Dendritic cell treated with granulocyte-macrophage colony-stimulating factor and Interleukin-4, amounts not matched to agents 40 ng/mL and 50 ng/mL, for 4 days (primary cell): Measurements from ENCODE around the gene FPR2.
A peak's percentile ranks its signal among the peaks of the same experiment; 100 is the strongest.
"Not testable (repeated sequence)": the region's sequence is repeated elsewhere in the genome, so short reads cannot be mapped to it uniquely, and the experiment has no call there.

Experiments
- H3K27ac Mint-ChIP-seq: one replicate; pipeline ENCODE4 v1.8.0; 2022; ENCODE audit warnings: mild to moderate bottlenecking, mixed read lengths
- H3K27me3 Mint-ChIP-seq: one replicate; pipeline ENCODE4 v1.8.0; 2022; ENCODE audit warnings: mild to moderate bottlenecking, mixed read lengths
- H3K36me3 Mint-ChIP-seq: one replicate; pipeline ENCODE4 v1.8.0; 2022; ENCODE audit warnings: low read depth, mixed read lengths
- H3K4me1 Mint-ChIP-seq: one replicate; pipeline ENCODE4 v1.8.0; 2022; ENCODE audit warnings: low read depth, mixed read lengths
- H3K4me3 Mint-ChIP-seq: one replicate; pipeline ENCODE4 v1.8.0; 2022; ENCODE audit warnings: mild to moderate bottlenecking, moderate library complexity, mixed read lengths
- H3K9me3 Mint-ChIP-seq: one replicate; pipeline ENCODE4 v1.8.0; 2022; ENCODE audit warnings: mixed read lengths
- intact Hi-C: fragments of 100-400 bp; cut with micrococcal nuclease; formaldehyde crosslinking; loops from one replicate; pipeline ENCODE4 v1.15.0; 2022

The FPR2 gene

GRCh38 chr19:51729781-51730180 lies 31.2 kb upstream of the FPR2 start:
- Mint-ChIP-seq H3K9me3 (peaks cover 13% of the 10 kb centered on the region), H3K27ac (no peak overlapping the region), H3K27me3 (peaks cover 79% of the 10 kb centered on the region), H3K36me3 (no peaks in the 10 kb centered on the region), H3K4me3 (no peak overlapping the region), H3K4me1 (peaks cover 15% of the 10 kb centered on the region)
- intact Hi-C loops, result no loop called here

- H3K9me3 Mint-ChIP-seq, result peaks cover 13% of the 10 kb centered on the region
- H3K4me3 Mint-ChIP-seq, result no peak overlapping the region
- H3K4me1 Mint-ChIP-seq, result peaks cover 22% of the 10 kb centered on the region
- H3K36me3 Mint-ChIP-seq, result no peaks in the 10 kb centered on the region
- intact Hi-C loops, result no loop called here
- H3K27ac Mint-ChIP-seq, result no peak overlapping the region
- H3K27me3 Mint-ChIP-seq, result peaks cover 62% of the 10 kb centered on the region
Measured at GRCh38 chr19:51733742-51734522, 27.0 kb upstream of the FPR2 start.

DNA sequence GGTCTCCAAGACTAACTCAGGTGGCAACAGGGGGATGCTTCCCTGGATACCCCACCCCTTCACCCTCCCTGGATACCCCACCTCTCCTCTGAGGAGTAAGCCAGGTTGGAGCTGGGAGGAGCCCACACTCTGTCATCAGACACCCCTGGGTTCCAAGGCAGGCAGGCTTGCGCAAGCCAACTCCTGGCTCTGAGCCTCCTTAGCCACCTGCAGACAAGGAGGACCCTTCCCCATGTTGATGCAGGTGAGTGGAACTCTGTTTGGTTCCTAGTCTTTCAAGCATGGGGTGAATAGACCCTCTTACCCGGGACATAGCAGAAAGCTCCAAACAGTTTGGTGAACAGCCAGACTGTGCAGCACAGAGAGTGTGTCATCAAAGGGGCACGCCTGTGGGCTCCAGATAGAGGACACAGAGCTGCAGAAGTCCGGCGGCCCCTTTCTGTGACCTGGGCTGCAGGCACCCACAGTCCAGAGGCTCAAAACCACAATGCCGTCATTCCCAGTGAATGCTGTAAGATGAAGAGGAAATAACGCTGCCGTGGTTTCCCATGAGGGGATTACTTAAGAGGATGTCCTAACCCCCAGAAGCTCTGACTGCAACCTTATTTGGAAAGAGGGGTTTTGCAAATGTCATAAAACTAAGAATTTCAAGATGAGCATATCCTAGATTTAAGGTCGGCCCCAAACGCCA lies 25.1 kb upstream of the FPR2 start:
- H3K9me3 Mint-ChIP-seq, result peaks cover 5% of the 10 kb centered on the region
- peaks cover 52% of the 10 kb centered on the region for H3K27me3 Mint-ChIP-seq
- H3K4me1 Mint-ChIP-seq, result peaks cover 37% of the 10 kb centered on the region
- H3K36me3 Mint-ChIP-seq, result no peaks in the 10 kb centered on the region
- H3K27ac Mint-ChIP-seq, result no peak overlapping the region
- H3K4me3 Mint-ChIP-seq, result no peak overlapping the region
- intact Hi-C loops, result loop anchor here (5.0 kb wide), 1 partner anchor 36 kb away; no protein-coding TSS in a partner anchor

DNA sequence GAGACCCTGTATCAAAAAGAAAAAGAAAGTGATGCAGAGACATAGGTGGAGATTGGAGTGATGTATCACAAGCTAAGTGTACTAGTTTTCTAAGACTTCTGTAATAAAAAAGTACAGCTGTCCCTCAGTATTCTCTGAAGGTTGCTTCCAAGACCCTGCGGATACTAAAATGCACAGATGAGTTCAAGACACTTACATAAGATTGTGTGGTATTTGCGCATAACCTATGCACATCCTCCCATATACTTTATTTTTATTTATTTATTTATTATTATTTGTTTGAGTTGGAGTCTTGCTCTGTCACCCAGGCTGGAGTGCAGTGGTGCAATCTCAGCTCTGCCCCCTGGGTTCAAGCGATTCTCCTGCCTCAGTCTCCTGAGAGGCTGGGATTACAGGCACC lies 23.6 kb upstream of the FPR2 start:
- Mint-ChIP-seq H3K4me3 (no peak overlapping the region), H3K36me3 (no peaks in the 10 kb centered on the region), H3K9me3 (no peaks in the 10 kb centered on the region), H3K27ac (no peak overlapping the region), H3K27me3 (peaks cover 42% of the 10 kb centered on the region), H3K4me1 (peaks cover 44% of the 10 kb centered on the region)
- intact Hi-C loops, result loop anchor here (5.0 kb wide), 1 partner anchor 35 kb away; no protein-coding TSS in a partner anchor

DNA sequence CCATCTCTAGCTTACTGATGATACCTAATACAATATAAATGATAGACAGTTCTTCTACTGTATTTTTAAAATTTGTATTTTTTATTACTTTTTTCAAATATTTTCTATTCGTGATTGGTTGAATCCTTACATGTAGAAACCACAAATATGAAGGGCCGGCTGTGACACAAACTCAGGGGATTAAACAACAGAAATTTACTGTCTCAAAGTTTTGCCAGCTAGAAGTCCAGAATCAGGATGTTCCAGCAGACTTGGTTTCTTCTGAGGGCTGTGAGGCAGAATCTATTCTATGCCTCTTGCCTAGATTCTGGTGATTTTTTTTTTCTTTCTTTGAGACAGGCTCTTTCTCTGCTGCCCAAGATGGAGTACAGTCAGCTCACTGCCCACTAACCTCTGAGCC lies 23.1 kb upstream of the FPR2 start:
- no peak overlapping the region for H3K4me3 Mint-ChIP-seq
- H3K4me1 Mint-ChIP-seq, result peaks cover 49% of the 10 kb centered on the region
- peaks cover 40% of the 10 kb centered on the region for H3K27me3 Mint-ChIP-seq
- H3K9me3 Mint-ChIP-seq, result no peaks in the 10 kb centered on the region
- intact Hi-C loops, result loop anchor here (5.0 kb wide), 1 partner anchor 34 kb away; no protein-coding TSS in a partner anchor
- H3K36me3 Mint-ChIP-seq, result no peaks in the 10 kb centered on the region
- H3K27ac Mint-ChIP-seq, result no peak overlapping the region

GRCh38 chr19:51738523-51738922 lies 22.5 kb upstream of the FPR2 start:
- intact Hi-C loops, result loop anchor here (5.0 kb wide), 1 partner anchor 34 kb away; no protein-coding TSS in a partner anchor
- H3K9me3 Mint-ChIP-seq, H3K4me3 Mint-ChIP-seq, H3K27ac Mint-ChIP-seq, H3K36me3 Mint-ChIP-seq: not testable (repeated sequence)
- Mint-ChIP-seq H3K27me3 (peaks cover 34% of the 10 kb centered on the region), H3K4me1 (peaks cover 55% of the 10 kb centered on the region)

- Mint-ChIP-seq H3K36me3 (no peaks in the 10 kb centered on the region), H3K27ac (peak overlapping the region; percentile 2), H3K4me3 (no peak overlapping the region), H3K9me3 (no peaks in the 10 kb centered on the region), H3K4me1 (peaks cover 59% of the 10 kb centered on the region), H3K27me3 (peaks cover 31% of the 10 kb centered on the region)
- intact Hi-C loops, result loop anchor here (5.0 kb wide), 1 partner anchor 33 kb away; no protein-coding TSS in a partner anchor
Measured at GRCh38 chr19:51739466-51740213, 21.3 kb upstream of the FPR2 start.

GRCh38 chr19:51740356-51740755 lies 20.6 kb upstream of the FPR2 start:
- intact Hi-C loops, result no loop called here
- Mint-ChIP-seq H3K4me1 (peaks cover 55% of the 10 kb centered on the region), H3K9me3 (no peaks in the 10 kb centered on the region), H3K4me3 (no peak overlapping the region), H3K27me3 (peaks cover 24% of the 10 kb centered on the region), H3K36me3 (peaks cover 2% of the 10 kb centered on the region), H3K27ac (peak overlapping the region; percentile 2)

- intact Hi-C loops, result no loop called here
- H3K9me3 Mint-ChIP-seq, result no peaks in the 10 kb centered on the region
- H3K4me1 Mint-ChIP-seq, result peaks cover 47% of the 10 kb centered on the region
Measured at GRCh38 chr19:51742789-51743188, 18.2 kb upstream of the FPR2 start.

DNA sequence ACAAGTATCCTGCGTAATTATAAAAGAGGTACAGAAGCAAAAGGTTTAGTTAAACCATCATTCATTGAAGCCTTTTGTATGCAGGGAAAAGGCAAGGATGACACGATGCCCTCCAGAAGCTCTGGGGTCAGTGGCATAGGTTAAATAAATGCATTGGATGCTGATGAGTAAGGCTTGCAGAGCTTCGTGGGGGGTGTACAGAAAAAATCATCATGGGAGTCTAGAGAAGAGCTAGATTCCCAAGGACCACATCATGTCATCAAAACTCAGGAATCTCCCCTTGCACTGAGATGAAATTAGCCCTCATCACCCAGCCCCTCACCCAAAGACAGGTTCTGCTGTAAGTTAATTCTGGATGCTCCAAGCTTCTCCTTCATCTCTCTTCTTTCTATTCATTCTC lies 17.6 kb upstream of the FPR2 start:
- Mint-ChIP-seq H3K27ac (no peak overlapping the region), H3K27me3 (peaks cover 12% of the 10 kb centered on the region), H3K4me1 (peaks cover 51% of the 10 kb centered on the region), H3K36me3 (peaks cover 17% of the 10 kb centered on the region), H3K4me3 (no peak overlapping the region), H3K9me3 (no peaks in the 10 kb centered on the region)
- intact Hi-C loops, result no loop called here

More at GRCh38 chr19:51742789-51743188, 18.2 kb upstream of the FPR2 start:
- Mint-ChIP-seq H3K27ac (no peak overlapping the region), H3K4me3 (no peak overlapping the region), H3K36me3 (peaks cover 17% of the 10 kb centered on the region), H3K27me3 (peaks cover 12% of the 10 kb centered on the region)

- H3K4me3 Mint-ChIP-seq, result no peak overlapping the region
- peaks cover 17% of the 10 kb centered on the region for H3K36me3 Mint-ChIP-seq
- intact Hi-C loops, result no loop called here
- H3K9me3 Mint-ChIP-seq, result no peaks in the 10 kb centered on the region
- no peak overlapping the region for H3K27ac Mint-ChIP-seq
- H3K27me3 Mint-ChIP-seq, result peaks cover 5% of the 10 kb centered on the region
- peaks cover 53% of the 10 kb centered on the region for H3K4me1 Mint-ChIP-seq
Measured at GRCh38 chr19:51746731-51747130, 14.2 kb upstream of the FPR2 start.

DNA sequence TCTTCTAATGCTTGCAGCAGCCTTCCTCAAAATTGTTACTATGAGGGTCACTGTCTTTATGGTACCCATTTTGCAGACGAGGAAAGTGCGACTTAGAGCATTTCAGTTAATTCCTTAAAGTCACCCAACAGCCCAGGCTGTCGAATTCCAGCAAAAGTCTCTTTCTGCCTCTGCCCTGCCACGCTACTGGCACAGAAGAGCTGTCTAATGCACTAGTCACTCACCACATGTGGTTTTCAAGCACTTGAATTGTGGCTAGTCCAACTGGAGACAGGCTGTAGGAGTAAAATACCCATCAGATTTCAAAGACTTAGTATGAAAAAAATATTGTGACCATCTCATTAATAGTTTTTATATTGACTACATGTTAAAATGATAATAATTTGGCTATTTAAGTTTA lies 11.0 kb upstream of the FPR2 start:
- no peak overlapping the region for H3K4me3 Mint-ChIP-seq
- intact Hi-C loops, result no loop called here
- no peak overlapping the region for H3K27ac Mint-ChIP-seq
- peaks cover 2% of the 10 kb centered on the region for H3K27me3 Mint-ChIP-seq
- no peaks in the 10 kb centered on the region for H3K9me3 Mint-ChIP-seq
- peaks cover 62% of the 10 kb centered on the region for H3K4me1 Mint-ChIP-seq
- peaks cover 17% of the 10 kb centered on the region for H3K36me3 Mint-ChIP-seq

DNA sequence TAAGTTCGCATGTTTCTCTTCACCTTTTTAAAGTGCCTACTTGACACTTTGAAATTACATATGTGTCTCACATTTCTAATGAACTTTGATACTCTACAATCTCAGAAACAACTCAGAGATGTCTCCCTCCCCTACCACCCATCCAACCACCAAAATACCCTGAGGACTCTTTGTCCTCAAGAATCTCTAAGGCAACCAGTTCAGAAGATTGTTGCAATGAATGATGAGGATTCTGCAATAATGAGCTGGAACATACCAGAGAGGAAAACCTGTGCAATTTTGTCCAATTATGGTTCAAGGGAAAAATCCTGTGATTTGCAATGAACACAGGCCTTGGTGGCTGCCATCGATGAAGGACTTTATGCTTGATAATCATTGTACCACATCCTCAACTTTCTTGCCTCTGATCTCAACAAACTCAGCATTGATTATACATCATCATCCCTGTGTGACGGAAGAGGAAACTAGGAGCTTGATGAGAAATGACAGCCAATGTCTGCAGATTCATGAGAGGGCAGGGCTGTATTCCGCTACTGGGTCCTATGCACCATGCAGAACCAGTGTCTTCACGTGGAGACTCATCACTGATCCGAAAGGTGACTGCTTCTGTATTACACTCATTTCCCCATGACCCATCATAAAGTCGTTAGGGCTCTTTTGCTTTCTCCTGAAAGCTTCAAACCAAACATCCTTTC lies 10.4 kb upstream of the FPR2 start:
- peaks cover 13% of the 10 kb centered on the region for H3K36me3 Mint-ChIP-seq
- intact Hi-C loops, result no loop called here
- H3K4me3 Mint-ChIP-seq, result peak overlapping the region; percentile 36
- H3K4me1 Mint-ChIP-seq, result peaks cover 67% of the 10 kb centered on the region
- peak overlapping the region; percentile 87 for H3K27ac Mint-ChIP-seq
- no peaks in the 10 kb centered on the region for H3K9me3 Mint-ChIP-seq
- H3K27me3 Mint-ChIP-seq, result peaks cover 2% of the 10 kb centered on the region
